Panc1 (cell line): Measurements from ENCODE around the gene LRRC46.

Source experiments
- POLR2AphosphoS5 ChIP-seq: IDR thresholded peaks from 2 replicates; pipeline ENCODE4 v1.6.1; 2012; ENCODE audit warnings: mild to moderate bottlenecking, low read depth, low read length, moderate library complexity
- SIN3A ChIP-seq: IDR thresholded peaks from 2 replicates; pipeline ENCODE4 v1.6.1; 2012; ENCODE audit warnings: low read depth, mild to moderate bottlenecking, low read length, moderate library complexity, borderline replicate concordance; ENCODE audit not compliant: insufficient read depth
- TF ChIP-seq, protein P1 (sequence below): fragments of 450-650 bp; IDR thresholded peaks from 2 replicates; pipeline ENCODE4 v1.5.1; 2017; ENCODE audit warnings: mild to moderate bottlenecking
- TF ChIP-seq, protein P2 (sequence below), 2 experiments: IDR thresholded peaks; 2 replicates each; pipeline ENCODE4 v1.6.1; 2011 to 2012; ENCODE audit warnings: low read depth in 2 of 2, control low read depth in 1 of 2, low read length in 1 of 2, mild to moderate bottlenecking in 1 of 2, moderate library complexity in 1 of 2; ENCODE audit not compliant: insufficient read depth in 1 of 2

DNA sequence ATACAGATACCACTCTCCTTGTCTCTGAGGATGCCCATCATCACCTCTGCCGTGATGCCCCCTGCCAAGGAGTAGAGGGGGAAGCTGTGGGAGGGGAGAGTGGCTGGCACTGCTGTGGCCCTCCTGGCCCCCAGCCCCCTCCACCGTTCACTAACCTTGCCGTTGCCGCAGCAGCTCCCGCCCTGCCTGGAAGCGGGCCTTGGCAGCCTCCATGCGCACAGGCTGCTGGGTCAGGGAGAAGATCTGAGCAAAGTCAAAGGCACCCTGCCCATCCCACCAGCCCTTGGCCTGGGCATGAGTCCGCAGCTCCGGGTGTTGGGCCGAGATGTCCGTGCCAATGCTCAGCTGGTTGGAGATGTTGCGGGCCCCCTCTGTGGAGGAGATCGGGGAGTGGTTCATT, 7.2 kb downstream of the LRRC46 start:
- TF ChIP-seq, protein P1, sequence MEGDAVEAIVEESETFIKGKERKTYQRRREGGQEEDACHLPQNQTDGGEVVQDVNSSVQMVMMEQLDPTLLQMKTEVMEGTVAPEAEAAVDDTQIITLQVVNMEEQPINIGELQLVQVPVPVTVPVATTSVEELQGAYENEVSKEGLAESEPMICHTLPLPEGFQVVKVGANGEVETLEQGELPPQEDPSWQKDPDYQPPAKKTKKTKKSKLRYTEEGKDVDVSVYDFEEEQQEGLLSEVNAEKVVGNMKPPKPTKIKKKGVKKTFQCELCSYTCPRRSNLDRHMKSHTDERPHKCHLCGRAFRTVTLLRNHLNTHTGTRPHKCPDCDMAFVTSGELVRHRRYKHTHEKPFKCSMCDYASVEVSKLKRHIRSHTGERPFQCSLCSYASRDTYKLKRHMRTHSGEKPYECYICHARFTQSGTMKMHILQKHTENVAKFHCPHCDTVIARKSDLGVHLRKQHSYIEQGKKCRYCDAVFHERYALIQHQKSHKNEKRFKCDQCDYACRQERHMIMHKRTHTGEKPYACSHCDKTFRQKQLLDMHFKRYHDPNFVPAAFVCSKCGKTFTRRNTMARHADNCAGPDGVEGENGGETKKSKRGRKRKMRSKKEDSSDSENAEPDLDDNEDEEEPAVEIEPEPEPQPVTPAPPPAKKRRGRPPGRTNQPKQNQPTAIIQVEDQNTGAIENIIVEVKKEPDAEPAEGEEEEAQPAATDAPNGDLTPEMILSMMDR, result no peak
- TF ChIP-seq SIN3A, result no peak
- TF ChIP-seq POLR2AphosphoS5, result no peak
- TF ChIP-seq, protein P2, sequence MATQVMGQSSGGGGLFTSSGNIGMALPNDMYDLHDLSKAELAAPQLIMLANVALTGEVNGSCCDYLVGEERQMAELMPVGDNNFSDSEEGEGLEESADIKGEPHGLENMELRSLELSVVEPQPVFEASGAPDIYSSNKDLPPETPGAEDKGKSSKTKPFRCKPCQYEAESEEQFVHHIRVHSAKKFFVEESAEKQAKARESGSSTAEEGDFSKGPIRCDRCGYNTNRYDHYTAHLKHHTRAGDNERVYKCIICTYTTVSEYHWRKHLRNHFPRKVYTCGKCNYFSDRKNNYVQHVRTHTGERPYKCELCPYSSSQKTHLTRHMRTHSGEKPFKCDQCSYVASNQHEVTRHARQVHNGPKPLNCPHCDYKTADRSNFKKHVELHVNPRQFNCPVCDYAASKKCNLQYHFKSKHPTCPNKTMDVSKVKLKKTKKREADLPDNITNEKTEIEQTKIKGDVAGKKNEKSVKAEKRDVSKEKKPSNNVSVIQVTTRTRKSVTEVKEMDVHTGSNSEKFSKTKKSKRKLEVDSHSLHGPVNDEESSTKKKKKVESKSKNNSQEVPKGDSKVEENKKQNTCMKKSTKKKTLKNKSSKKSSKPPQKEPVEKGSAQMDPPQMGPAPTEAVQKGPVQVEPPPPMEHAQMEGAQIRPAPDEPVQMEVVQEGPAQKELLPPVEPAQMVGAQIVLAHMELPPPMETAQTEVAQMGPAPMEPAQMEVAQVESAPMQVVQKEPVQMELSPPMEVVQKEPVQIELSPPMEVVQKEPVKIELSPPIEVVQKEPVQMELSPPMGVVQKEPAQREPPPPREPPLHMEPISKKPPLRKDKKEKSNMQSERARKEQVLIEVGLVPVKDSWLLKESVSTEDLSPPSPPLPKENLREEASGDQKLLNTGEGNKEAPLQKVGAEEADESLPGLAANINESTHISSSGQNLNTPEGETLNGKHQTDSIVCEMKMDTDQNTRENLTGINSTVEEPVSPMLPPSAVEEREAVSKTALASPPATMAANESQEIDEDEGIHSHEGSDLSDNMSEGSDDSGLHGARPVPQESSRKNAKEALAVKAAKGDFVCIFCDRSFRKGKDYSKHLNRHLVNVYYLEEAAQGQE (IDR thresholded peaks at IDR 0.05; ENCODE audit: insufficient read depth in 1 of 2, low read depth in 2 of 2, low read length in 1 of 2), result no peak
